Adrenal gland (tissue), 5 donors: Measurements from ENCODE around the gene CDH7.

Experiments used
- CTCF ChIP-seq, 6 experiments: fragments of 450-650 bp in 4 of 6; fragments of 200-600 bp in 2 of 6; sonication (generic) in 1 of 6; IDR thresholded peaks; 1 replicate in 5 of 6; 2 replicates in 1 of 6; pipeline versions ENCODE4 v1.5.1 to v1.8.0; 2016 to 2021; ENCODE audit warnings: antibody characterized with exemption in 6 of 6, mild to moderate bottlenecking in 2 of 6, moderate library complexity in 1 of 6
- POLR2A ChIP-seq, 2 donors: fragments of 450-650 bp; IDR thresholded peaks; one replicate each; pipeline ENCODE4 v1.6.1; 2017; ENCODE audit warnings: antibody characterized with exemption in 2 of 2, mild to moderate bottlenecking in 2 of 2, moderate library complexity in 1 of 2
- donor health status: DM: no; HTN: no; CAD: no.

- TF ChIP-seq POLR2A (IDR thresholded peaks at IDR 0.05) (no peak), CTCF (IDR thresholded peaks at IDR 0.05) (no peak)
These were observed 184.1 kb downstream of the CDH7 start for GRCh38 chr18:65934874-65935273.
